Measurements from ENCODE around the gene ANKS1B.

ANKS1B gene

GRCh38 chr12:99097171-99097570, 887.6 kb downstream of the ANKS1B start:
- DNase-seq = no peak

GRCh38 chr12:99093166-99093565, 891.6 kb downstream of the ANKS1B start:
- DNase-seq = no peak

- DNase-seq = no peak
These were observed 892.5 kb downstream of the ANKS1B start for GRCh38 chr12:99092100-99092851.

- no peak for DNase-seq
These were observed 897.5 kb downstream of the ANKS1B start for GRCh38 chr12:99087278-99087677.

GRCh38 chr12:99079811-99080210, 904.9 kb downstream of the ANKS1B start:
- no peak for DNase-seq

- no peak for DNase-seq
These were observed 915.6 kb downstream of the ANKS1B start for GRCh38 chr12:99068993-99069747.

GRCh38 chr12:99067171-99067785, 917.5 kb downstream of the ANKS1B start:
- no peak for DNase-seq

- DNase-seq = no peak
These were observed 918.0 kb downstream of the ANKS1B start for GRCh38 chr12:99066726-99067125.

GRCh38 chr12:99063182-99063581, 921.6 kb downstream of the ANKS1B start:
- no peak for DNase-seq

- no peak for DNase-seq
These were observed 924.8 kb downstream of the ANKS1B start for GRCh38 chr12:99059824-99060511.

- no peak for DNase-seq
These were observed 927.1 kb downstream of the ANKS1B start for GRCh38 chr12:99057670-99058069.

- no peak for DNase-seq
These were observed 928.5 kb downstream of the ANKS1B start for GRCh38 chr12:99056186-99056585.

- no peak for DNase-seq
These were observed 929.4 kb downstream of the ANKS1B start for GRCh38 chr12:99055299-99055698.

- DNase-seq = no peak
These were observed 930.1 kb downstream of the ANKS1B start for GRCh38 chr12:99054601-99055128.

GRCh38 chr12:99053616-99054362, 930.9 kb downstream of the ANKS1B start:
- DNase-seq = no peak

- DNase-seq = no peak
These were observed 935.0 kb downstream of the ANKS1B start for GRCh38 chr12:99049774-99050173.

- DNase-seq = no peak
These were observed 939.6 kb downstream of the ANKS1B start for GRCh38 chr12:99045158-99045557.

- peak; percentile 54 for DNase-seq
These were observed 941.3 kb downstream of the ANKS1B start for GRCh38 chr12:99043319-99043914.

GRCh38 chr12:99042226-99042625, 942.5 kb downstream of the ANKS1B start:
- DNase-seq = no peak

GRCh38 chr12:99039367-99040120, 945.2 kb downstream of the ANKS1B start:
- DNase-seq = no peak

- DNase-seq = no peak
These were observed 948.2 kb downstream of the ANKS1B start for GRCh38 chr12:99036566-99036965.
